Subcutaneous adipose tissue (tissue), 4 donors: ENCODE results near the gene PCBP3. TPM values are rescaled to one million over a fixed set of nuclear protein-coding genes. Genes with fewer than 3 reads are reported as not detected.

Source experiments
- CTCF ChIP-seq: fragments of 450-650 bp; IDR thresholded peaks from one replicate; pipeline ENCODE4 v1.5.1; 2016; ENCODE audit warnings: low read depth, mild to moderate bottlenecking, control low read depth, antibody characterized with exemption, moderate library complexity
- total RNA-seq, 4 donors: library from RNA; depleted of rRNA; stranded (reverse); fragments of >200 nt; gene quantifications; one replicate each; pipeline ENCODE4 v1.1.0, GENCODE V29; 2016

The PCBP3 gene
- total RNA-seq, 4 donors from 2014 or later, result 3.4 to 11.0 (median 5.7) TPM

GRCh38 chr21:45949928-45950739 lies 306.6 kb downstream of the PCBP3 start:
- no peak for TF ChIP-seq CTCF

GRCh38 chr21:45950740-45951515 lies 307.4 kb downstream of the PCBP3 start:
- TF ChIP-seq CTCF, result no peak

- TF ChIP-seq CTCF, result no peak
These were observed 308.2 kb downstream of the PCBP3 start for GRCh38 chr21:45951676-45952075.

GRCh38 chr21:45952974-45953373 lies 309.4 kb downstream of the PCBP3 start:
- no peak for TF ChIP-seq CTCF

GRCh38 chr21:45954261-45954660 lies 310.7 kb downstream of the PCBP3 start:
- TF ChIP-seq CTCF, result no peak

GRCh38 chr21:45954921-45955320 lies 311.4 kb downstream of the PCBP3 start:
- no peak for TF ChIP-seq CTCF

- no peak for TF ChIP-seq CTCF
These were observed 314.0 kb downstream of the PCBP3 start for GRCh38 chr21:45957551-45957950.
